HEK293 (cell line): ENCODE results near the gene PDZRN4.

ENCODE experiments used
- SP2 ChIP-seq: fragments of 450-650 bp; formaldehyde crosslinking; IDR thresholded peaks from 2 replicates; pipeline ENCODE4 v1.5.1; 2016; ENCODE audit warnings: missing biosample characterization, missing genetic modification characterization
- YY1 ChIP-seq: fragments of 450-650 bp; formaldehyde crosslinking; IDR thresholded peaks from 2 replicates; pipeline ENCODE4 v1.5.1; 2018; ENCODE audit warnings: missing biosample characterization, missing genetic modification characterization
- ZNF121 ChIP-seq: fragments of 450-650 bp; formaldehyde crosslinking; IDR thresholded peaks from 2 replicates; pipeline ENCODE4 v1.5.1; 2016; ENCODE audit warnings: missing biosample characterization, missing genetic modification characterization
- ZNF157 ChIP-seq: fragments of 450-650 bp; formaldehyde crosslinking; IDR thresholded peaks from 2 replicates; pipeline ENCODE4 v1.5.1; 2016; ENCODE audit warnings: missing biosample characterization, missing genetic modification characterization
- ZNF19 ChIP-seq: fragments of 450-650 bp; formaldehyde crosslinking; IDR thresholded peaks from 2 replicates; pipeline ENCODE4; 2016; ENCODE audit warnings: missing biosample characterization, missing genetic modification characterization, low read depth
- ZNF2 ChIP-seq: fragments of 450-650 bp; formaldehyde crosslinking; IDR thresholded peaks from 2 replicates; pipeline ENCODE4 v1.5.1; 2016; ENCODE audit warnings: missing biosample characterization, missing genetic modification characterization
- ZNF214 ChIP-seq: fragments of 450-650 bp; formaldehyde crosslinking; IDR thresholded peaks from 2 replicates; pipeline ENCODE4 v1.5.1; 2017; ENCODE audit warnings: missing biosample characterization, mild to moderate bottlenecking, missing genetic modification characterization, borderline replicate concordance
- ZNF624 ChIP-seq: fragments of 450-650 bp; formaldehyde crosslinking; IDR thresholded peaks from 2 replicates; pipeline ENCODE4 v1.5.1; 2017; ENCODE audit warnings: missing biosample characterization, missing genetic modification characterization
- ZNF701 ChIP-seq: fragments of 450-650 bp; formaldehyde crosslinking; IDR thresholded peaks from 2 replicates; pipeline ENCODE4 v1.5.1; 2016; ENCODE audit warnings: missing biosample characterization, missing genetic modification characterization
- ZNF747 ChIP-seq: fragments of 450-650 bp; formaldehyde crosslinking; IDR thresholded peaks from 2 replicates; pipeline ENCODE4 v1.5.1; 2016; ENCODE audit warnings: missing biosample characterization, missing genetic modification characterization
- TF ChIP-seq, protein P1 (sequence below): fragments of 450-650 bp; formaldehyde crosslinking; IDR thresholded peaks from 2 replicates; pipeline ENCODE4 v1.5.1; 2016; ENCODE audit warnings: missing biosample characterization, missing genetic modification characterization
- TF ChIP-seq, protein P2 (sequence below): fragments of 450-650 bp; IDR thresholded peaks from 2 replicates; pipeline ENCODE4 v1.5.1; 2018; ENCODE audit warnings: missing biosample characterization, missing genetic modification characterization

DNA sequence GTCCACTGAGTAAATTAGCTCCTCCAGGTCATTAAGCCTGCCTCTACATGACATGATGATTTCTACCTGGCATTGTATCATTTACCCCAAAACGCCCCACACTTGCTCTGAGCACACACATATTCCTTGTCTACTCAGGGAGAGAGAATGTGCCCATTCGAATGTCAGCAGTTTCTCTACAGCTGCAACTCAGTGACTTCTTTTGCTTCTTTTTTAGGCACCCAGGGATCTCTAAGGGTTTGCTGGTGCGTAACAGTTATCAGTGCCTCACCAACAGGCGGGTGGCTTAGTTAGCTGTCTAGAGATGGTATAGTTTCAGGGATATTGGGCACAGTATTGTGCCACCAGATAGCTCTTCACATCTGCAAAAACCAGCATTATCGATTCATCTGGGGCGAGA, 316.9 kb downstream of the PDZRN4 start:
- TF ChIP-seq, protein P1, sequence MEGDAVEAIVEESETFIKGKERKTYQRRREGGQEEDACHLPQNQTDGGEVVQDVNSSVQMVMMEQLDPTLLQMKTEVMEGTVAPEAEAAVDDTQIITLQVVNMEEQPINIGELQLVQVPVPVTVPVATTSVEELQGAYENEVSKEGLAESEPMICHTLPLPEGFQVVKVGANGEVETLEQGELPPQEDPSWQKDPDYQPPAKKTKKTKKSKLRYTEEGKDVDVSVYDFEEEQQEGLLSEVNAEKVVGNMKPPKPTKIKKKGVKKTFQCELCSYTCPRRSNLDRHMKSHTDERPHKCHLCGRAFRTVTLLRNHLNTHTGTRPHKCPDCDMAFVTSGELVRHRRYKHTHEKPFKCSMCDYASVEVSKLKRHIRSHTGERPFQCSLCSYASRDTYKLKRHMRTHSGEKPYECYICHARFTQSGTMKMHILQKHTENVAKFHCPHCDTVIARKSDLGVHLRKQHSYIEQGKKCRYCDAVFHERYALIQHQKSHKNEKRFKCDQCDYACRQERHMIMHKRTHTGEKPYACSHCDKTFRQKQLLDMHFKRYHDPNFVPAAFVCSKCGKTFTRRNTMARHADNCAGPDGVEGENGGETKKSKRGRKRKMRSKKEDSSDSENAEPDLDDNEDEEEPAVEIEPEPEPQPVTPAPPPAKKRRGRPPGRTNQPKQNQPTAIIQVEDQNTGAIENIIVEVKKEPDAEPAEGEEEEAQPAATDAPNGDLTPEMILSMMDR (tag by site-specific recombination): no peak
- TF ChIP-seq ZNF19 (tag by site-specific recombination): no peak
- TF ChIP-seq ZNF214 (tag by site-specific recombination): no peak
- TF ChIP-seq ZNF121 (tag by site-specific recombination): no peak
- TF ChIP-seq ZNF624 (tag by site-specific recombination): no peak
- TF ChIP-seq ZNF2: no peak
- TF ChIP-seq ZNF701 (tag by site-specific recombination): no peak
- no peak for TF ChIP-seq YY1
- TF ChIP-seq, protein P2, sequence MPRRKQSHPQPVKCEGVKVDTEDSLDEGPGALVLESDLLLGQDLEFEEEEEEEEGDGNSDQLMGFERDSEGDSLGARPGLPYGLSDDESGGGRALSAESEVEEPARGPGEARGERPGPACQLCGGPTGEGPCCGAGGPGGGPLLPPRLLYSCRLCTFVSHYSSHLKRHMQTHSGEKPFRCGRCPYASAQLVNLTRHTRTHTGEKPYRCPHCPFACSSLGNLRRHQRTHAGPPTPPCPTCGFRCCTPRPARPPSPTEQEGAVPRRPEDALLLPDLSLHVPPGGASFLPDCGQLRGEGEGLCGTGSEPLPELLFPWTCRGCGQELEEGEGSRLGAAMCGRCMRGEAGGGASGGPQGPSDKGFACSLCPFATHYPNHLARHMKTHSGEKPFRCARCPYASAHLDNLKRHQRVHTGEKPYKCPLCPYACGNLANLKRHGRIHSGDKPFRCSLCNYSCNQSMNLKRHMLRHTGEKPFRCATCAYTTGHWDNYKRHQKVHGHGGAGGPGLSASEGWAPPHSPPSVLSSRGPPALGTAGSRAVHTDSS: no peak
- no peak for TF ChIP-seq ZNF747 (tag by site-specific recombination)
- no peak for TF ChIP-seq ZNF157
- no peak for TF ChIP-seq SP2 (tag by site-specific recombination)
